AML-193 (cell line): ENCODE measurements around the gene NLGN2.
A peak's percentile ranks its signal among the peaks of the same experiment; 100 is the strongest.

Experiments
- DNase-seq, 2 experiments: peaks; one replicate each; lab custom pipeline; 2025; lab: John Stamatoyannopoulos, UW

NLGN2 gene

GRCh38 chr17:7466318-7466638 lies 58.6 kb downstream of the NLGN2 start:
- DNase-seq, result no peak

DNA sequence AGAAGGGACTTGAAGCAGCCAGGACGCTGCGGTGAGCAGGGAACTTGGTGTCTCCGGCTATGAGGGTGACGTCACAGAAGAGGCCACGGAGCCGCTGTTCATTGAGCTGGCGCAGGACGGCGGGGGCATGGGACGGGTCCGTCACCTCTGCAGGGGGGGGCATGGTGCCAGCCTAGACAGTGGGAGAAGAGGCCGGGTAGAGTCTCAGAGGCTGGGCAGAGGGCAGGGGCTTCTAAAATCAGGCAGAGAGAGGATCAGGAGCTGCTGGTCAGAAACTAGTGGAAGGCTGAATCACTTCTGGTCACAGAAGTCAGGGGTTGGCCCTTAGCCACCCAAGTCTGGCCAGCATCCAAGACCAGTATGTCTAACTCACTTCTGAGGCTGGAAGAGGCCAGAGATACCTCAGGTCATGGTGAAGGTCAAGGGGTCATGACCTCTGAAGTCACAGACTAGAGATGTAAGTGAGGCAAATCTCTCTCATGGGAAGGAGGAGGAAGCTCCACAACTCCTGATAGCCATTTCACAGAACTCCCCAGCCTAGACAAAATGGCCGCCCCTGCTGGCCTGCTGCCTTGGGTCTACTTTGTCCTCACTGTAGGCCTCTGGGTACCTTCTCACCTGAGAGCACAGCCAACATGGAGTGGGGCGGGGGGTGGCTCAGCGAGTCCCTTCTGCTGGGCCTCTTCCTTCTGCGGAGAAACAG lies 59.1 kb downstream of the NLGN2 start:
- peak; percentile 6 to 9 for DNase-seq

DNA sequence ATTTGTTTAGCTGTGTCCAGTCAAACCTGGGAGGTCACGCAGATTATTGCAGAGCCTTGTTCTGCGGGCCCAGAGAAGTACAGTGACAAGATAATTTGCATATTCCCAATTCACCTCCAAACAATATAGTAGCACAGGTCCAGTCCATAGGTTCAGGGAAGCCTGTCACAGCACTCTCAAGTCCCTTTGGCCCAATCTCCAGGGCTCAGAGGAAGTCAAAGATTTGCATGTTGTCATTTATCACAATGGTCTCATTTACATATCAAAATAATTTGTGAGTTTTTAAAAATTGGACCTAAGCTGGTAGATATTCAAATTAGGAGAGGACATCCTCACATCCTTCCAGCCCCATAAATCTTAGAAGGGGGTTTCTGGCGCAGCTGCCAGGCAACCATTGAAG lies 59.9 kb downstream of the NLGN2 start:
- no peak for DNase-seq

- DNase-seq, result no peak
Measured at GRCh38 chr17:7468290-7468689, 60.6 kb downstream of the NLGN2 start.

GRCh38 chr17:7468804-7469389 lies 61.3 kb downstream of the NLGN2 start:
- no peak for DNase-seq
